Lower lobe of right lung (tissue), 2 donors: ENCODE measurements around the gene TMEM40. TPM values are rescaled to one million over a fixed set of nuclear protein-coding genes. Genes with fewer than 3 reads are reported as not detected.

Source experiments
- ATAC-seq, 2 donors: fragments of 200-7000 bp; cut with Tn5 transposase; one replicate each; pipeline ENCODE4 v1.9.1; 2020 to 2022; ENCODE audit warnings: mild to moderate bottlenecking in 2 of 2, moderate library complexity in 2 of 2
- DNase-seq: peaks from one replicate; pipeline ENCODE4 v3.0.0-alpha.2; 2020
- H3K27ac ChIP-seq: fragments of 200-600 bp; one replicate; pipeline ENCODE4 v1.8.0; 2022
- H3K27me3 ChIP-seq: fragments of 200-600 bp; one replicate; pipeline ENCODE4 v1.8.0; 2022; ENCODE audit warnings: low read depth
- H3K36me3 ChIP-seq: fragments of 200-600 bp; one replicate; pipeline ENCODE4 v1.8.0; 2022; ENCODE audit warnings: mild to moderate bottlenecking
- H3K4me1 ChIP-seq: fragments of 200-600 bp; one replicate; pipeline ENCODE4 v1.8.0; 2022
- H3K4me3 ChIP-seq: fragments of 200-600 bp; one replicate; pipeline ENCODE4 v1.8.0; 2022; ENCODE audit warnings: mild to moderate bottlenecking
- H3K9me3 ChIP-seq: fragments of 200-600 bp; one replicate; pipeline ENCODE4 v1.8.0; 2022
- intact Hi-C: fragments of 100-400 bp; cut with DNase I; formaldehyde crosslinking; loops from one replicate; pipeline ENCODE4 v1.11.0; 2022
- long read RNA-seq: library from polyadenylated mRNA; unstranded; transcript quantifications from one replicate; pipeline ENCODE4 v2.0.0, GENCODE V29; 2021
- total RNA-seq: library from RNA; stranded (reverse); fragmentation: NEBNext Ultra II Directional; extraction: Animal tissue kit (Norgen Biotek cat#: 25700); gene quantifications from one replicate; pipeline ENCODE4 v1.2.1, GENCODE V29; 2021
- TF ChIP-seq, protein P1 (sequence below): fragments of 200-600 bp; IDR thresholded peaks from one replicate; pipeline ENCODE4 v1.8.0; 2022; ENCODE audit warnings: antibody characterized with exemption, mild to moderate bottlenecking
- donor health status: DM: no; HTN: yes; CAD: no; lungs with severe emphysema.

The TMEM40 gene, protein sequence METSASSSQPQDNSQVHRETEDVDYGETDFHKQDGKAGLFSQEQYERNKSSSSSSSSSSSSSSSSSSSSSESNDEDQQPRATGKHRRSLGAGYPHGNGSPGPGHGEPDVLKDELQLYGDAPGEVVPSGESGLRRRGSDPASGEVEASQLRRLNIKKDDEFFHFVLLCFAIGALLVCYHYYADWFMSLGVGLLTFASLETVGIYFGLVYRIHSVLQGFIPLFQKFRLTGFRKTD
- total RNA-seq, result 1.0 TPM
- long read RNA-seq, partial matches to known transcripts, result 0 of 1 reads
- long read RNA-seq, other reads (novel, unspliced or antisense), result 1 of 1 reads

DNA sequence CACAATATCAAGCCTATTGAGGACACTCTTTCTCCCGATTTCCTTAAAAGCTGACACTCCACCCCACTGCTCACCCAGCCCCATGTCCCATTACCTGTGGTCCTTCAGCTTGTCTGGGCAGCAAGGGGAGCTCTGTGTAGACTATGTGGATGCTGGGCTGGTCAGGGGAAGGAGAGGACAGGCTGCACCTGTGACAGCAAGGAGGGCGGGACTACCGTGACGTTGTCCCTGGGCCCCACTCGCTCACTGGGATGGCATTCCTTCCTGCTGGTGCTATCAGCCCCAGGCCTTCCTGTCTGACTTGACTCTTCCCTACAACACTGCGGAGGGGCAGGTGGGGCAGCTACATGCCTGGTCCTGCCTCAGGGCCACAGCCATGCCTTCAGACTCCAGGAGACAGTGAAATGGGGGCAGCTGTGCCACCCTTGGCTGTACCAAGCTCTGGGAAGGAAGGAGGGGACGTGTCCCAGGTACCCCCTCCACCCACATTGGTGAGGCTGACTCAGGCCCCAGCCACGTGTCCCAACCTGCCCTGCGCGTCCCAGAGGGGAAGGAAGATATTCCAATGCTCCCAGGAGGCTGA, at the start of gene TMEM40:
Gene TMEM40 (minus strand): TSS at position 163 of the 583 bp plus-strand sequence. CDS start 9,427 bp downstream, outside the sequence.
- H3K4me1 ChIP-seq, result peaks cover 16% of the 10 kb centered on the region
- no peaks in the 10 kb centered on the region for H3K36me3 ChIP-seq
- DNase-seq, result no peak
- peak within 1 kb of the TSS; percentile 9 for H3K4me3 ChIP-seq
- peak in 1 of 2 donors; percentile 53 for ATAC-seq
- H3K27me3 ChIP-seq, result no peaks in the 10 kb centered on the region
- H3K27ac ChIP-seq, result peak within 1 kb of the TSS; percentile 76
- TF ChIP-seq, protein P1, sequence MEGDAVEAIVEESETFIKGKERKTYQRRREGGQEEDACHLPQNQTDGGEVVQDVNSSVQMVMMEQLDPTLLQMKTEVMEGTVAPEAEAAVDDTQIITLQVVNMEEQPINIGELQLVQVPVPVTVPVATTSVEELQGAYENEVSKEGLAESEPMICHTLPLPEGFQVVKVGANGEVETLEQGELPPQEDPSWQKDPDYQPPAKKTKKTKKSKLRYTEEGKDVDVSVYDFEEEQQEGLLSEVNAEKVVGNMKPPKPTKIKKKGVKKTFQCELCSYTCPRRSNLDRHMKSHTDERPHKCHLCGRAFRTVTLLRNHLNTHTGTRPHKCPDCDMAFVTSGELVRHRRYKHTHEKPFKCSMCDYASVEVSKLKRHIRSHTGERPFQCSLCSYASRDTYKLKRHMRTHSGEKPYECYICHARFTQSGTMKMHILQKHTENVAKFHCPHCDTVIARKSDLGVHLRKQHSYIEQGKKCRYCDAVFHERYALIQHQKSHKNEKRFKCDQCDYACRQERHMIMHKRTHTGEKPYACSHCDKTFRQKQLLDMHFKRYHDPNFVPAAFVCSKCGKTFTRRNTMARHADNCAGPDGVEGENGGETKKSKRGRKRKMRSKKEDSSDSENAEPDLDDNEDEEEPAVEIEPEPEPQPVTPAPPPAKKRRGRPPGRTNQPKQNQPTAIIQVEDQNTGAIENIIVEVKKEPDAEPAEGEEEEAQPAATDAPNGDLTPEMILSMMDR, result no peak
- intact Hi-C loops, result no loop called here
- H3K9me3 ChIP-seq, result no peaks in the 10 kb centered on the region

DNA sequence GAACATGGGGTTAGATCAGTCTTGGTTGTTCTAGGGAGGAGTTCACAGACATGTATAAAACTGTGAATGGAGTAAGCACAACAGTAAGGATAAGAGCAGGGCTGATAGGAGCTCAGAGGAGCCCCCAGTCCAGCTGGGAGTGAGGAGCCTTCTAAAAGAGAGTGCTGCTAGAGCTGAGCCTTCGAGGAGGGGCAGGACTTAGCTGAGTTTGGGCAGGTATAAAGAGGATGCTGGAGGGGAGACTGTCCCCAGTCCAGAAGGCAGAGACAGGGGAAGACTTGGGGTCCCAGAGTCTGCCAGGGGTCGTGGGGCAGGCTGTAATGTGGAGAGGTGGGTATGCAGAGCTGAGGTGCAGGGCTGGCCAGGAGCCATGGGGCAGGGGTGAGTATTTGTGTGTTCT, 49.5 kb upstream of the TMEM40 start:
- Histone ChIP-seq H3K27me3 (no peaks in the 10 kb centered on the region), H3K4me1 (peaks cover 8% of the 10 kb centered on the region), H3K4me3 (no peak overlapping the region), H3K27ac (no peak overlapping the region), H3K9me3 (no peaks in the 10 kb centered on the region), H3K36me3 (peaks cover 9% of the 10 kb centered on the region)
- no peak for DNase-seq
- intact Hi-C loops, result no loop called here
- ATAC-seq, result no peak
- TF ChIP-seq, protein P1, result no peak

DNA sequence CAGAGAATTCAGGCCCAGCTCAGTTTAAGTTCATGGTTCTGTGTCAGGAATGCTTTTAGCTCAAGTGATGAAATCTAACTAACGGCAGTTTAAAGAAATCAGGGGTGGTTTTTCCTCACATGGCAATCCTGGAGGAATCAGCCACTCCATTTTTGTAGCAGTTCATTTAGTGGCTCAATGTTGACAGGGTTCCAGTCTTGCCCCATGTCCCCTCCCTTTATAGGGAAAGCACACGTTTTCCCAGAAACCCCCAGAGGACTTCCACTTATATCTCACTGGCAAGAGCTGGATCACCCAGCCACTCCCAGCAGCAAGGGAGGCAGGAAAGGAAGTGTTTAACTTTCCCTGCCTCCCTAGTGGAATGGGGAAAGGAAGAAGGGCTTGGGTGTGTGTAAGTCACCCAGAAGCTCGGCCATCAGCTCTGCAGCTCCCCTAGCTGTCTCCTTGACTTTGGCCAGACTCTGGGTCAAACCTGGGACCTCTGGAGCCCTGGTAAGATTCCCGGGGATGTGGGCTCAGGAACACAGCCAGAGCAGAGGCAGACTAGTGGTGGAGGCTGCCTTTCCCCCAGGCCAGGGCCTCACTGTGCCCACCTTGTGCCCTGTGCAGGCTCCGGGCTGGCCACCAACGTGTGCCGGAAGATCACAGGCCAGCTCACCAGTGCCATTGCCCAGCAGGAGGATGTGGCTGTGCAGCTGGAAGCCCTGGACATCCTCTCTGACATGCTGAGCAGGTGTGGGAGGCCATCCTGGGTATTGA, 48.7 kb upstream of the TMEM40 start:
- H3K4me1 ChIP-seq, result peaks cover 8% of the 10 kb centered on the region
- no peak overlapping the region for H3K4me3 ChIP-seq
- no peaks in the 10 kb centered on the region for H3K27me3 ChIP-seq
- ATAC-seq (no peak), DNase-seq (no peak)
- H3K9me3 ChIP-seq, result no peaks in the 10 kb centered on the region
- peak overlapping the region; percentile 7 for H3K27ac ChIP-seq
- TF ChIP-seq, protein P1, result no peak
- H3K36me3 ChIP-seq, result peaks cover 9% of the 10 kb centered on the region
- intact Hi-C loops, result no loop called here

DNA sequence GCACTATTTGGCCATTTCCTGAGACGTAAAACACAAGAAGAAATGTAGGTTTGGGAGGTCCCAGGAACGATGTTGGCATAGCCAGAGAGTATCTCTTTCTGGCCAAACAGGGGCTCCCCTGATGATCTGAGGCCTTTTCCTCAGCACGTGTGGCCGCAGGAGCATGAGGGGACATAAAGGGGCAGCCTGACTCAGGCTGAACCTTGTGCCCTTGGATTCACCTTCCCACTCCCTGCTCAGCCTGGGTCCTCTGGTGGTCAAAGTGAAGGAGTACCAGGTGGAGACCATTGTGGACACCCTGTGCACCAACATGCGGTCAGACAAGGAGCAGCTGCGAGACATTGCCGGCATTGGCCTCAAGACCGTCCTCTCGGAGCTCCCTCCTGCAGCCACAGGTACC, 48.0 kb upstream of the TMEM40 start:
- no peak for DNase-seq
- H3K9me3 ChIP-seq, result no peaks in the 10 kb centered on the region
- peaks cover 8% of the 10 kb centered on the region for H3K4me1 ChIP-seq
- H3K27ac ChIP-seq, result peak overlapping the region; percentile 7
- H3K36me3 ChIP-seq, result peaks cover 9% of the 10 kb centered on the region
- intact Hi-C loops, result no loop called here
- TF ChIP-seq, protein P1, result no peak
- ATAC-seq, result no peak
- H3K4me3 ChIP-seq, result no peak overlapping the region
- H3K27me3 ChIP-seq, result no peaks in the 10 kb centered on the region

DNA sequence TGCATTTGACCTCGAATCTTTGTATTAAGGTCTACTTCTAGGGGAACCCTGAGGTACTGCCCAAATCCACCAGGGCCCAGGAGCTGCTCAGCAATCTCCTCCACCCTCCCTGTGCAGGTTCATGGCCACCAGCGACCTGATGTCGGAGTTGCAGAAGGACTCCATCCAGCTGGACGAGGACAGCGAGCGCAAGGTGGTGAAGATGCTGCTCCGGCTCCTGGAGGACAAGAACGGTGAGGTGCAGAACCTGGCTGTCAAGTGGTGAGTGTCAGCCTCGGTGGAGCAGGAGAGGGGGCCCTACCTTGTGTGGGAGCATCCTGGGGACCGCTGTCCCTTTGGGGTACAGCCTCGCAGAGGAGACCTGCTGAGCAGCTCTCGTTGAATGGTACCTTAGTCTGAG, 44.3 kb upstream of the TMEM40 start:
- no peak for DNase-seq
- intact Hi-C loops, result no loop called here

More for the DNA sequence above, 44.3 kb upstream of the TMEM40 start:
- Histone ChIP-seq H3K4me1 (no peaks in the 10 kb centered on the region), H3K9me3 (no peaks in the 10 kb centered on the region), H3K27me3 (no peaks in the 10 kb centered on the region), H3K27ac (no peak overlapping the region), H3K36me3 (peaks cover 9% of the 10 kb centered on the region), H3K4me3 (no peak overlapping the region)
- no peak for ATAC-seq
- TF ChIP-seq, protein P1, result no peak
